HepG2 (cell line): ENCODE measurements around the gene RARRES1. TPM values are rescaled to one million over a fixed set of nuclear protein-coding genes. Genes with fewer than 3 reads are reported as not detected.

Source experiments
- ATAC-seq: fragments of 200-7000 bp; cut with Tn5 transposase; 3 replicates; pipeline ENCODE4 v1.9.1; 2020; ENCODE audit warnings: mild to moderate bottlenecking, moderate library complexity
- BruUV-seq: library from RNA; stranded (reverse); fragments of 400-500 nt; replicated peaks from 2 replicates; lab custom pipeline; 2021; lab: Mats Ljungman, UMichigan
- CTCF ChIA-PET: fragments of 300-600 bp; formaldehyde crosslinking; extraction: SDS; loops from one replicate; lab custom pipeline; 2021; ENCODE audit warnings: low total read pairs, inconsistent platforms, low intra/inter-chr PET ratio; lab: Yijun Ruan, JAX
- POLR2A ChIA-PET: fragments of 350-600 bp; sonication (Branson Sonifier 250); formaldehyde crosslinking; loops from one replicate; lab custom pipeline; 2020; ENCODE audit warnings: antibody characterized with exemption, inconsistent platforms; lab: Yijun Ruan, JAX
- DNase-seq: peaks from one replicate; pipeline ENCODE4 v3.0.0-alpha.2; 2015; ENCODE audit warnings: low spot score
- FAIRE-seq: peaks from 3 replicates; lab custom pipeline; 2011; peaks lifted over from hg19 to GRCh38; lab: Jason Lieb, UNC
- H2AFZ ChIP-seq: one replicate; pipeline ENCODE4 v1.6.1; 2011; ENCODE audit warnings: low read length, inconsistent platforms
- H3K27ac ChIP-seq: fragments of 300-600 bp; 3 replicates; pipeline ENCODE4 v1.8.0; 2011; ENCODE audit warnings: mixed run types, mild to moderate bottlenecking, mixed read lengths, low read length, inconsistent platforms; ENCODE audit not compliant: insufficient read depth; ENCODE audit errors: extremely low read length
- H3K27me3 ChIP-seq, 2 experiments: fragments of 200-600 bp in 1 of 2; 2 replicates in 1 of 2; 3 replicates in 1 of 2; pipeline versions ENCODE4 v1.6.0 to v1.8.0; 2011; ENCODE audit warnings: low read length in 2 of 2, mild to moderate bottlenecking in 2 of 2, moderate library complexity in 2 of 2, inconsistent platforms in 1 of 2; ENCODE audit not compliant: insufficient read depth in 2 of 2, control insufficient read depth in 1 of 2
- H3K36me3 ChIP-seq, 2 experiments: fragments of 200-600 bp in 1 of 2; replicated peaks in 1 of 2; 2 replicates in 1 of 2; 3 replicates in 1 of 2; pipeline versions ENCODE4 v1.5.1 to v1.8.0; 2011; ENCODE audit warnings: low read length in 2 of 2, inconsistent platforms in 1 of 2; ENCODE audit not compliant: insufficient read depth in 2 of 2, control insufficient read depth in 1 of 2
- H3K4me1 ChIP-seq: 2 replicates; pipeline ENCODE4 v1.5.1; 2012; ENCODE audit warnings: low read length, inconsistent platforms; ENCODE audit not compliant: insufficient read depth
- H3K4me2 ChIP-seq: 2 replicates; pipeline ENCODE4 v1.6.0; 2011; ENCODE audit warnings: low read depth, low read length, inconsistent platforms
- H3K4me3 ChIP-seq, 3 experiments: fragments of 200-600 bp in 1 of 3; sonication (generic), shearing (Covaris generic) in 1 of 3; replicated peaks in 1 of 3; 2 replicates each; pipeline ENCODE4 v1.5.1; 2011 to 2016; ENCODE audit warnings: low read length in 3 of 3, inconsistent platforms in 2 of 3, low read depth in 2 of 3, mild to moderate bottlenecking in 2 of 3, control low read depth in 1 of 3, mixed read lengths in 1 of 3; ENCODE audit not compliant: insufficient read depth in 1 of 3
- H3K79me2 ChIP-seq: one replicate; pipeline ENCODE4 v1.6.1; 2011; ENCODE audit warnings: low read length, inconsistent platforms; ENCODE audit not compliant: insufficient read depth
- H3K9ac ChIP-seq: 2 replicates; pipeline ENCODE4 v1.6.0; 2011; ENCODE audit warnings: mild to moderate bottlenecking, low read depth, low read length, inconsistent platforms; ENCODE audit not compliant: insufficient read depth
- H3K9me3 ChIP-seq: 2 replicates; pipeline ENCODE4 v1.5.1; 2012; ENCODE audit warnings: mild to moderate bottlenecking, low read length
- H4K20me1 ChIP-seq: 2 replicates; pipeline ENCODE4 v1.6.0; 2011; ENCODE audit warnings: inconsistent platforms, mild to moderate bottlenecking, low read length, moderate library complexity; ENCODE audit not compliant: insufficient read depth
- MAFK ChIP-seq, 2 experiments: IDR thresholded peaks in 1 of 2; conservative IDR thresholded peaks in 1 of 2; 2 replicates each; pipeline ENCODE4 v1.6.1; 2011; ENCODE audit warnings: improper control_type of control experiment in 2 of 2, low read length in 2 of 2
- PHB2 ChIP-seq: fragments of 450-650 bp; IDR thresholded peaks from 2 replicates; pipeline ENCODE4 v1.6.1; 2018; ENCODE audit not compliant: partially characterized antibody
- POLR2AphosphoS2 ChIP-seq: IDR thresholded peaks from 2 replicates; pipeline ENCODE4 v1.6.1; 2011; ENCODE audit warnings: low read depth, low read length, improper control_type of control experiment
- SMAD1 ChIP-seq: sonication (generic); formaldehyde crosslinking; IDR thresholded peaks from 2 replicates; pipeline ENCODE4 v1.4.0; 2020; ENCODE audit warnings: missing genetic modification reagents, low read depth, mild to moderate bottlenecking, borderline replicate concordance
- TOE1 ChIP-seq: sonication (generic); formaldehyde crosslinking; IDR thresholded peaks from 2 replicates; pipeline ENCODE4 v1.4.0; 2020; ENCODE audit warnings: mild to moderate bottlenecking, missing genetic modification reagents
- WGBS: methylation state at CpG from one replicate; pipeline ENCODE4 v1.1.6; 2017; ENCODE audit warnings: low lambda C conversion rate; 5-methylcytosine and 5-hydroxymethylcytosine counted together
- in situ Hi-C: cut with HindIII; loops from 2 replicates; pipeline ENCODE4 v1.10.0; 2017; ENCODE audit warnings: low pct_unique_long_range_greater_than_20kb; ENCODE audit not compliant: extremely low pct_ligation_motif_present
- intact Hi-C: fragments of 100-400 bp; cut with micrococcal nuclease; formaldehyde crosslinking; loops from one replicate; pipeline ENCODE4 v1.10.0; 2022; ENCODE audit not compliant: unreplicated experiment
- polyA plus RNA-seq, 8 experiments: library from polyadenylated mRNA; depleted of rRNA in 3 of 8; stranded (reverse) in 7 of 8; unstranded in 1 of 8; fragments of >200 nt; fragmentation: Illumina TruSeq in 4 of 8; extraction: Trizol in 4 of 8; gene quantifications; 2 replicates each; pipeline versions ENCODE4 v1.2.1 to v1.2.3, GENCODE V29; 2011 to 2016; ENCODE audit warnings: low read depth in 4 of 8, missing spikeins in 1 of 8, mixed read lengths in 1 of 8; ENCODE audit not compliant: insufficient read depth in 1 of 8
- total RNA-seq, 5 experiments: library from RNA; depleted of rRNA; stranded (reverse); fragments of >200 nt; fragmentation: Illumina TruSeq; extraction: Trizol; gene quantifications; 2 replicates each; pipeline ENCODE4 v1.2.3, GENCODE V29; 2016; ENCODE audit warnings: low read depth in 1 of 5
- TF ChIP-seq, protein P1 (sequence below): sonication (generic); formaldehyde crosslinking; IDR thresholded peaks from 2 replicates; pipeline ENCODE4 v1.4.0; 2020; ENCODE audit warnings: missing genetic modification reagents

The RARRES1 gene
- total and polyA plus RNA-seq, 2 of the 13 experiments (the other 11 are each of a cell fraction or from before 2014, with no cell fraction given) = not detected

DNA sequence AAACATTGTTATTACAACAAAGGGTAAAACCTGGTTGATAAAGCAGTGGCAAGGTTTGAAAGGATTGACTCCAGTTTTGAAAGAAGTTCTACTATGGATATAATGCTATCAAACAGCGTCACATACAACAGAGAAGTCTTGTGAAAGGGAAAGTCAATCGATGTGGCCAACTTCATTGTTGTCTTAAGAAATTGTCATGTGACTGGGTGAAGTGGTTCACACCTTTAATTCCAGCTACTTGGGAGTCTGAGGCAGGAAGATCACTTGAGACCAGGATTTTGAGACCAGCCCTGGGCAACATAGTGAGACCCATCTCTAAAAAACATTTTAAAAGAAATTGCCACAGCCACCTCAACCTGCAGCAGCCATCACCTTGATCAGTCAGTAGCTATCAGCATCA, 53.6 kb downstream of the RARRES1 start:
- DNase-seq (no peak), FAIRE-seq (no peak), ATAC-seq (no peak)
- Histone ChIP-seq H3K79me2 (no peaks in the 10 kb centered on the region), H3K9me3 (no peaks in the 10 kb centered on the region), H2AFZ (no peak overlapping the region), H3K4me2 (no peak overlapping the region), H3K4me3 (no peak overlapping the region), H4K20me1 (no peaks in the 10 kb centered on the region), H3K27ac (no peak overlapping the region), H3K27me3 (no peaks in the 10 kb centered on the region), H3K36me3 (peaks cover 3 to 9% of the 10 kb centered on the region in 2 experiments; a peak in 3 of 5 replicates), H3K4me1 (no peaks in the 10 kb centered on the region), H3K9ac (no peak overlapping the region)
- no TSS peak for BruUV-seq
- intact Hi-C loops (no loop called here), in situ Hi-C loops (no loop called here)
- ChIA-PET CTCF (no interaction called here), POLR2A (no interaction called here)
- TF ChIP-seq PHB2 = no peak
- no peak for TF ChIP-seq POLR2AphosphoS2
- no peak for TF ChIP-seq SMAD1 (CRISPR knock-in tag)
- TF ChIP-seq, protein P1, sequence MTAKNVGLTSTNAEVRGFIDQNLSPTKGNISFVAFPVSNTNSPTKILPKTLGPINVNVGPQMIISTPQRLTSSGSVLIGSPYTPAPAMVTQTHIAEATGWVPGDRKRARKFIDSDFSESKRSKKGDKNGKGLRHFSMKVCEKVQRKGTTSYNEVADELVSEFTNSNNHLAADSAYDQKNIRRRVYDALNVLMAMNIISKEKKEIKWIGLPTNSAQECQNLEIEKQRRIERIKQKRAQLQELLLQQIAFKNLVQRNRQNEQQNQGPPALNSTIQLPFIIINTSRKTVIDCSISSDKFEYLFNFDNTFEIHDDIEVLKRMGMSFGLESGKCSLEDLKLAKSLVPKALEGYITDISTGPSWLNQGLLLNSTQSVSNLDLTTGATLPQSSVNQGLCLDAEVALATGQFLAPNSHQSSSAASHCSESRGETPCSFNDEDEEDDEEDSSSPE = no peak
- TF ChIP-seq TOE1 (CRISPR knock-in tag) = no peak
- no peak for TF ChIP-seq MAFK (conservative IDR thresholded peaks at IDR 0.05 in 1 of 2, IDR thresholded peaks at IDR 0.05 in 1 of 2; ENCODE audit: low read length in 2 of 2)
- 98% methylated on average over 2 of the region's 2 CpGs for WGBS
